Naive B cell (primary cell): ENCODE measurements around the gene NRCAM. TPM values are rescaled to one million over a fixed set of nuclear protein-coding genes. Genes with fewer than 3 reads are reported as not detected.

Experiments
- ATAC-seq, 2 donors: fragments of 150-1000 bp; cut with Tn5 transposase; 2 replicates each; pipeline ENCODE4 v1.10.0; 2021; ENCODE audit warnings: low read depth in 2 of 2, mild to moderate bottlenecking in 2 of 2, moderate library complexity in 2 of 2
- DNase-seq: peaks from one replicate; pipeline ENCODE4 v3.0.0; 2022
- H3K27ac Mint-ChIP-seq, 6 donors: one replicate each; pipeline ENCODE4 v1.8.0; 2020 to 2022; ENCODE audit warnings: mild to moderate bottlenecking in 6 of 6, mixed read lengths in 6 of 6, moderate library complexity in 5 of 6, inconsistent platforms in 2 of 6
- H3K27me3 Mint-ChIP-seq, 3 donors: one replicate each; pipeline ENCODE4 v1.8.0; 2021 to 2022; ENCODE audit warnings: mixed read lengths in 3 of 3, mild to moderate bottlenecking in 1 of 3
- H3K36me3 Mint-ChIP-seq, 2 donors: one replicate each; pipeline ENCODE4 v1.8.0; 2020 to 2022; ENCODE audit warnings: mixed read lengths in 2 of 2, inconsistent platforms in 1 of 2, mild to moderate bottlenecking in 1 of 2
- H3K4me1 Mint-ChIP-seq, 3 donors: one replicate each; pipeline ENCODE4 v1.8.0; 2020 to 2022; ENCODE audit warnings: mixed read lengths in 3 of 3, inconsistent platforms in 1 of 3, mild to moderate bottlenecking in 1 of 3, moderate library complexity in 1 of 3
- H3K4me3 Mint-ChIP-seq, 8 donors: one replicate each; pipeline ENCODE4 v1.8.0; 2020 to 2022; ENCODE audit warnings: mild to moderate bottlenecking in 8 of 8, mixed read lengths in 8 of 8, moderate library complexity in 8 of 8, inconsistent platforms in 2 of 8
- H3K9me3 Mint-ChIP-seq, 7 donors: one replicate each; pipeline ENCODE4 v1.8.0; 2020 to 2022; ENCODE audit warnings: mixed read lengths in 7 of 7, mild to moderate bottlenecking in 5 of 7, inconsistent platforms in 2 of 7, moderate library complexity in 1 of 7
- polyA plus RNA-seq, 6 donors: library from polyadenylated mRNA; unstranded; fragments of 300-500 nt; fragmentation: Illumina TruSeq; gene quantifications; one replicate each; pipeline ENCODE4 v1.2.3, GENCODE V29; 2021; ENCODE audit warnings: low read depth in 6 of 6

Gene NRCAM
- polyA plus RNA-seq, 6 donors from 2014 or later: 0.29 to 1.2 (median 0.47) TPM; not detected in 1

DNA sequence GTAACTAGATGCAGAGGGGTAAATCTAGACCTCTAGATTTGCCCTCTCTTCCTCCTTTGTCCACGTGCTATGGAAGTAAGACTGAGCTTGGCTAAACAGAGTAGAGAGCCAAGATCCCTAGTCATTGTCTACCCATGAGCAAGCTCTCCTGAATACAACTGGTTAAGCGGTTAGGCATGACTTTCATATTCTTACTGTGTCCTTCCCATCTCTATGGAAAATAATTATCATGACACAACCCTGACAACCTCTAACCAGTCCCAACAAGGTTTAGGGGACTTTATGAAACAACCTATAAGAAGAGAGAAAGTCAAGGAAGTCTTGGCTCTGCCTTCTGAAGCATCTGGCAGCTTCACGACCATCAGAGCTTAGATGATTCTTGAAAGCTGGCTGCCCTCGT is 318.2 kb downstream of the NRCAM start:
- Mint-ChIP-seq H3K4me1 (peaks cover 24 to 39% (median 31%) of the 10 kb centered on the region in 3 donors), H3K4me3 (no peak overlapping the region), H3K9me3 (no peaks in the 10 kb centered on the region), H3K36me3 (no peaks in the 10 kb centered on the region), H3K27ac (peak overlapping the region in 2 of 6 donors; percentile 22 to 26), H3K27me3 (peaks cover 0 to 3% (median 3%) of the 10 kb centered on the region in 3 donors)
- DNase-seq (no peak), ATAC-seq (no peak)

DNA sequence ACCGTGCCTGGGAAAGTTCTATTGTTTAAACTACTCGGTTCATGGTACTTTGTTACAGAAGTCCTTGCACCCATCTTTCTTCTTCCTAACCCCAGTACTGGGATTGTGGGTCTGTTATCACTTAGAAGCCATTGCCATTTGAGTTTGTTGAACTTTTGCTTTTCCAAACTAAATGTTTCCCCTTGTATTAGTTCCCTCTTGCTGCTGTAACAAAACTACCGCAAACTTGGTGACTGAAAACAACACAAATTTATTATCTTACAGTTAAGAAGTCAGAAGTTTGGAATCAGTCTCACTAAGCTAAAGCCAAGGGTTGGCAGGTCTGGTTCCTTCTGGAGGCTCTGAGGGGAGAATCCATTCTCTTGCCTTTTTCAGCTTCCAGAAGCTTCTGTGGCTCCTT is 319.2 kb downstream of the NRCAM start:
- H3K9me3 Mint-ChIP-seq: no peaks in the 10 kb centered on the region
- H3K4me1 Mint-ChIP-seq: peaks cover 24 to 39% (median 31%) of the 10 kb centered on the region in 3 donors
- DNase-seq: no peak
- H3K4me3 Mint-ChIP-seq: peak overlapping the region in 1 of 8 donors; percentile 26
- no peak for ATAC-seq
- H3K27ac Mint-ChIP-seq: peak overlapping the region in 4 of 6 donors; percentile 1 to 20 (median 13)
- H3K36me3 Mint-ChIP-seq: no peaks in the 10 kb centered on the region
- no peaks in the 10 kb centered on the region for H3K27me3 Mint-ChIP-seq

DNA sequence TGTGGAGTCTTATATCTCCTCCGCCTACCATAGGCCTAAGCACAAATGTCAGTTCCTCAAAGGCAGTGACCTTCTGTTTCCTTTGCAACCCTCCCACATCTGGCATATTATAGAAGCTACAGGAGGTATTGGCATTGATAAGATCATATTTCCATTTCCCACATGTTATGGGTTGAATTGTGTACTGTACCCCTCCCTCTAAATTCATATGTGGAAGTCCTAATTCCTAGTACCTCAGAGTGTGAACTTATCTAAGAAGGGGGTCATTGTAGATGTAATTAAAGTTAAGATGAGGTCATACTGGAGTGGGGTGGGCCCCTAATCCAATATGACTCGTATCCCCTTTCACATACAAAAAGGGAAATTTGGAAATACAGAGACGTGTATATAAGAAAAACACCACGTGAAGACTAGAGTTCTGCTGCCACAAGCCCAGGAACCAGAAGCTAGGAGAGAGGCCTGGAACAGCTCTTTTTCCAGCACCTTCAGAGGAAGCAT is 320.0 kb downstream of the NRCAM start:
- H3K4me3 Mint-ChIP-seq: peak overlapping the region in 5 of 8 donors; percentile 31 to 71 (median 49)
- ATAC-seq (peak; percentile 65 to 68), DNase-seq (peak; percentile 11)
- no peaks in the 10 kb centered on the region for H3K36me3 Mint-ChIP-seq
- no peaks in the 10 kb centered on the region for H3K9me3 Mint-ChIP-seq
- H3K27ac Mint-ChIP-seq: peak overlapping the region; percentile 69 to 96 (median 90)
- H3K27me3 Mint-ChIP-seq: no peaks in the 10 kb centered on the region
- H3K4me1 Mint-ChIP-seq: peaks cover 24 to 39% (median 31%) of the 10 kb centered on the region in 3 donors

DNA sequence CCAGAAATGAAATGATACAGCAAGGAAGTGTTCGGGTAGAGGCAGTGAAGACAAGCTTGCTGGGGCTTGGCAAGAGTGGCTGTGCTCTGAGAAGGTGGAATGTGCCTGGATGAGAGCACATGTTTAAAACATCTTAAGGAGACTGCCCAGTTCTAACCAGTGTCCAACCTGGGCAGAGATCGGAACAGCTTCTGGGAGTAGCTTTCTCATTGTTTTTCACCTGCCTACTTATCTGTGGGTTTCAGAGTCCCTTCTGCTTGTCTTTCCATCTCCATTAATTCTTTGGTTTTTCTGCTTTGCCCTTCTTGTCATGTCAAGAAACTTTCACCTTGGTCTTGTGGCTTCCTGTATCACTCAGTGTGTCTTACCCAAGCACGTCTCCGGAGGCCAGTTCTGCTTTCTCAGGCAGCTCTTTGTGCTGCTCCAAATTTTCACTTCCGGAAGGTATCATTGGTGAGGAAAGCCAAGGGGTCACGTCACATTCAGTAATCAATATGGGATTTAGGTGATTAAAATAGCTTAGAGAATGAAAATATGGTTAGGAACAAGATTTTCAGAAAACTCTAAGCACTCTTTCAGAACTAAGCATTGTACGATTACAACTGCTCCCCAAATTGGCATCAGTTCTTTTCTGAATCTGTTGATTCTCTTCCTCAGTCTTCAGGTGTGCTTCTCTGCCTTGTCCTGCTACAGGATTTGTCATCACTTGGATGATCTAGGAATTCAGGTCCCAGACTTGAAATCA is 320.6 kb downstream of the NRCAM start:
- ATAC-seq (peak; percentile 94 to 95), DNase-seq (peak; percentile 53)
- no peaks in the 10 kb centered on the region for H3K9me3 Mint-ChIP-seq
- H3K4me1 Mint-ChIP-seq: peaks cover 24 to 39% (median 30%) of the 10 kb centered on the region in 3 donors
- peak overlapping the region; percentile 69 to 96 (median 90) for H3K27ac Mint-ChIP-seq
- H3K4me3 Mint-ChIP-seq: peak overlapping the region; percentile 10 to 71 (median 46)
- H3K27me3 Mint-ChIP-seq: no peaks in the 10 kb centered on the region
- H3K36me3 Mint-ChIP-seq: no peaks in the 10 kb centered on the region

DNA sequence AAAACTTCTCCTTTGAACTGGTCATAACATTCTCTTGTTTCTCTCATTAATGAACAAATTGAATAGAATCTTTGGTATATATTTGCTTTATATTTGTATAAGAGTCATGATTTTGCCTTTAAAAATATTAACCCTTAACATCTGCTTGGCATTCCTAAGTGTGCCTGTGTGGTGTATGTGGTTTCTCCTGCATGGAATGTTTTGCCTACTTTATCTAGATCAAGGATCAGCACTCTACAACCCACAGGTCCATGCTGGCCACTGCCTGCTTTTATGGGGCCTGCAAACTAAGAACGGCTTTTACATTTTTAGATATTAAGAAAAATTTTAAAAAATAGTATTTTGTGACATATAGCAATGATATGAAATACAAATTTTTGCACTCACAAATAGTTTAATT is 321.8 kb downstream of the NRCAM start:
- H3K27me3 Mint-ChIP-seq: no peaks in the 10 kb centered on the region
- no peaks in the 10 kb centered on the region for H3K9me3 Mint-ChIP-seq
- peak overlapping the region in 1 of 8 donors; percentile 49 for H3K4me3 Mint-ChIP-seq
- H3K27ac Mint-ChIP-seq: no peak overlapping the region
- no peaks in the 10 kb centered on the region for H3K36me3 Mint-ChIP-seq
- DNase-seq: no peak
- no peak for ATAC-seq
- peaks cover 24 to 39% (median 30%) of the 10 kb centered on the region in 3 donors for H3K4me1 Mint-ChIP-seq

DNA sequence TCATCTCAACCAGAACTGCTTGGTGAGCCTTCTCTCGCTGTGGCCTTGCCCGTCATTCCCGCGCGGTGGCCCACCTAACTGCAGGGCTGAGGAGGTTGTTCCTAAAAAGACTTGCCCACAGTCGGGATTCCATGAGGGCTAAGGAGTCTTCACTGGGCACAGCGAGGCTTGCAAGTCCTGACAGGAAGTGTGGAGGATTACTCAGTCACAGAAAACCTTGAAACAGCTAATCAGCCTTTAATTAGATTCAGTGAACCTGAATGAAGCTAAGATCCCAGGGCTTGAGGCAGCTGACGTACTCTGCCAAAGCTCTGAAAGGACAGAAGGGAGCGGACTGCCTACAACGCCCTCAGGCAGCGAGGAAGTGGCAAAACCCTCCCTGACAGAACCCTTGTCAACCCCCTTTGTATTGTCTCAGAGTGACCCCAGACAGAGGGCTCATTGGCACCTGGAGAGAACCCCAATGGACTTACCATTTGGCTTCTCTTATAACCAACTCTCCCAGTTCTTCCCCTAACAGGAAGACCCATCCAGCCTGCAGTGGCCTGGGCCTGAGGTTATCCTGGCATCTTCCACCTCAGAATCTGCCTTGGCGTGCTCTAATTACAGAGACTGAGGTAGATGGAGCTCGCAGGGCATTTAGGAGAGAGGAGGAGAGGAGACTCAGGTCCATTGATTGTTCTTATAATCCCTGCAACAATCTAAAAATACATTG is 323.5 kb downstream of the NRCAM start:
- DNase-seq (no peak), ATAC-seq (no peak)
- peak overlapping the region in 1 of 6 donors; percentile 14 for H3K27ac Mint-ChIP-seq
- H3K4me3 Mint-ChIP-seq: peak overlapping the region in 2 of 8 donors; percentile 29 to 33
- H3K4me1 Mint-ChIP-seq: peaks cover 24 to 36% (median 30%) of the 10 kb centered on the region in 3 donors
- H3K27me3 Mint-ChIP-seq: no peaks in the 10 kb centered on the region
- H3K9me3 Mint-ChIP-seq: no peaks in the 10 kb centered on the region
- H3K36me3 Mint-ChIP-seq: no peaks in the 10 kb centered on the region

DNA sequence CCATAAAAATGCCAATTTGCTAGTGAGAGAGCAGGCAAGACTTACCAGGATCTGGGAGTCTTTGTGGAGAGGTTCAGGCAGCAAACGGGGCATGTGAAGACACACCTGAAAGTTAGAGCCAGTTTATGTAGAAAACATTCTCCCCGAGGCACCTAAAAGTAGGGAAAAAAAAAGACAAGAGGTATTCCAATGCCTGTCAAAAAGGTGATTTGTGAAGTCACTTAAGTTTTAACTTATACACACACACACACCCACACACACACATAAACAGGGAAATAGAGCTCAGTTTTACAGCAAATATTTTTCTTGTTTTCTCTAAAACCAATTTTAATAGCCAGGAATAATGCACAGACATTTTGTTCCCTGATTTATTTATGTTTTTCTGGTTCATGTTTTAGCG is 326.0 kb downstream of the NRCAM start, which contains the start of gene LAMB4:
Gene LAMB4 (minus strand): TSS at position 101 of the 400 bp plus-strand sequence. CDS start 7,197 bp downstream, outside the sequence.
- Mint-ChIP-seq H3K27ac (no peak within 1 kb of the TSS), H3K9me3 (no peaks in the 10 kb centered on the region), H3K36me3 (no peaks in the 10 kb centered on the region), H3K4me1 (peaks cover 12 to 14% (median 13%) of the 10 kb centered on the region in 3 donors), H3K27me3 (no peaks in the 10 kb centered on the region), H3K4me3 (no peak within 1 kb of the TSS)
- DNase-seq (no peak), ATAC-seq (no peak)

DNA sequence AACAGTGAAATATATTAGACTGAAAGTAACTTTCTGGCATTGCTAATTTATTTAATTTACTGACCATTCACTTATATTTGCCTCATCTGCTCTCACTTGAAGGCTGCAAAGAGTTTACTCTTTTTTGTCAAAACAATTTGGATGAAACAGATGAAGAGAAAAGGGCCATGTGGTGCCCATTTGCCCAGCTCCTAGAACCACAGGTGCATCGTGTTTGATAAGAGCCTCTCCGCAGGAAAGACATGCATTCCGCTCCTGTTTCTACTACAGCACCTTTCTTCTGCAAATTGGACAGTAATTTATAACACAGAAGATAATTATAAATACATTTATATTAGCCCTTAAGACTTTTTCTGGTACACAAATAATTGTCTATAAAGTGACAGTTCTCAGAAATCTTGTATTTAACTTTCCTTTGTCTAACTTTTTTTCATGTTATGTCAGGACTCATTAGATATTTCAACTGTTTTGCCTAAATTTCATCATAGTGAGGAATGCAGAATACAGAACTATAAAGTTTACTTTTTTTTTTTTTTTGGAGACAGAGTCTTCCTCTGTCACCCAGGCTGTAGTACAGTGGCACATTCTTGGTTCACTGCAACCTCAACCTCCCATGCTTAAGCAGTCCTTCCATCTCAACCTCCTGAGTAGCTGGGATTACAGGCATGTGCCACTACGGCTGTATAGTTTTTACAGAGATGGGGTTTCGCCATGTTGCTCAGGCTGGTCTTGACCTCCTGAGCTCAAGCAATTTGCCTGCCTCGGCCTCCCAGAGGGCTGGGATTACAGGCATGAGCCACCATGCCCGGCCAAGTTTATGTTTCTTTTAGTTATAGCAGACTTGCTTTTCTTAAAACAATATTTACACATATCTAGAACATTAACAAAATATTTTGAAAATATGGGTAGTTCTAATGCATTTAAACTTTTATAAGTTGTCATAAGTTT is 326.9 kb downstream of the NRCAM start:
- Mint-ChIP-seq H3K27ac (no peak overlapping the region), H3K4me3 (peak overlapping the region in 1 of 8 donors; percentile 2), H3K36me3 (no peaks in the 10 kb centered on the region), H3K9me3 (no peaks in the 10 kb centered on the region), H3K27me3 (no peaks in the 10 kb centered on the region), H3K4me1 (peaks cover 5 to 7% (median 6%) of the 10 kb centered on the region in 3 donors)
- no peak for DNase-seq
- no peak for ATAC-seq

DNA sequence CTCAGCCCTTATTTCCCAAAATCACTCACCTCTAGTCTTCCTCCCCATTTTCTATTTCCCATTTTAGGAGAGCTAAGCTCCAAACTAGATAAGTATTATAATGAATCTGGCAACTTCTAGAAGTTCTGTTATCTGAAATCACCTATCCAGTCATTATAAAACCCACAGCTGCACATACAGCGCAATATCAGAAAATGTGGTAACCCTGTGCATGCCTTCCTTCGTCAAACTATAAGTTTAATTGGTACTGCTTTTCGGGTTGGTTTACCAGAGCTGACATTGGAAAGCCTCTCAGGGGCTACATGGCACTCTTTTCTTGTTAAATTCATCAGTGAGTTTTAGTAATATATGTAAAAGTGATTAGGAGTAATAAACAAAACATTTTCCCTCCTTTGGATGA is 327.7 kb downstream of the NRCAM start:
- Mint-ChIP-seq H3K27ac (no peak overlapping the region), H3K27me3 (no peaks in the 10 kb centered on the region), H3K4me3 (no peak overlapping the region), H3K4me1 (peaks cover 0 to 2% (median 0%) of the 10 kb centered on the region in 3 donors), H3K36me3 (no peaks in the 10 kb centered on the region), H3K9me3 (no peaks in the 10 kb centered on the region)
- no peak for ATAC-seq
- no peak for DNase-seq

DNA sequence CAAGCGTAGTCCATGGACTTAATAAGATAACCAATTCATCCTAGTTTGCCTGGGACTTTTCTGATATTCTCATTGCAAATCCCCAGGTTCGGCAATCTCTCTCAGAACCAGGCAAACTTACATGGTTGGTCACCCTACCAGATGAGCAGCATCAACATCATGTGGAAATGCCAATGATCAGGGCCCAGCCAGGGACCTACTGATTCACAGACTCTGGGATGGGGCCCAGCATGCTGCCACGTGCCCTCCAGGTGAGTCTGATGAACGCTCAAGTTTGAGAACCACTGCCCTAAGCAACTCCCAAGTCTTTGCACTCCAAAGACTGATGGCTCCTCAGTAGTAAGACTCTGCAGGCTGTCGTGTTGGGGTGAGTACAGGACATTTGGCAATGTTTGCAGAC is 328.8 kb downstream of the NRCAM start:
- ATAC-seq (no peak), DNase-seq (no peak)
- no peaks in the 10 kb centered on the region for H3K27me3 Mint-ChIP-seq

DNA sequence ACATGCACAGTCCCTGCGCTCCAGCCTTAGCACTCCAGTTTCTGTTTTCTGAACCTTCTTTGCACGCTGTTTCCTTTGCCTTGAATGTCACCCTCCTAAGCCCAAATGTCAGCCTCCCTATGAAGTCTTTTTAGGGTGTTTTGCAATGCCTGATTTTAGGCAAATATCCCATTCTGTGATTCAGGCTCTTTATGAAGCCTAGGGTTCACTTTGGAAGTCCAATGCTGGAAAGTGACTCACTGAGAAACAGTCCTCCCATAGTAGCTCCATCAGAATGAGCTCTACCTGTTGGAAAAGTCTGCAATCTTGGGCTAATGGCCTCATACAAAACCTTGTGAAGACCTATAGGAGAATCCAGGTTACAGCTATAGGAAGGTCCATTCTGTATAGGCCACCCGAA is 331.4 kb downstream of the NRCAM start:
- Mint-ChIP-seq H3K27me3 (no peaks in the 10 kb centered on the region), H3K4me1 (peaks cover 0 to 2% (median 0%) of the 10 kb centered on the region in 3 donors), H3K9me3 (no peaks in the 10 kb centered on the region), H3K4me3 (no peak overlapping the region), H3K36me3 (no peaks in the 10 kb centered on the region), H3K27ac (no peak overlapping the region)
- DNase-seq (no peak), ATAC-seq (no peak)

More for the DNA sequence above, 328.8 kb downstream of the NRCAM start:
- Mint-ChIP-seq H3K36me3 (no peaks in the 10 kb centered on the region), H3K9me3 (no peaks in the 10 kb centered on the region), H3K4me3 (no peak overlapping the region), H3K4me1 (peaks cover 0 to 2% (median 0%) of the 10 kb centered on the region in 3 donors), H3K27ac (no peak overlapping the region)

DNA sequence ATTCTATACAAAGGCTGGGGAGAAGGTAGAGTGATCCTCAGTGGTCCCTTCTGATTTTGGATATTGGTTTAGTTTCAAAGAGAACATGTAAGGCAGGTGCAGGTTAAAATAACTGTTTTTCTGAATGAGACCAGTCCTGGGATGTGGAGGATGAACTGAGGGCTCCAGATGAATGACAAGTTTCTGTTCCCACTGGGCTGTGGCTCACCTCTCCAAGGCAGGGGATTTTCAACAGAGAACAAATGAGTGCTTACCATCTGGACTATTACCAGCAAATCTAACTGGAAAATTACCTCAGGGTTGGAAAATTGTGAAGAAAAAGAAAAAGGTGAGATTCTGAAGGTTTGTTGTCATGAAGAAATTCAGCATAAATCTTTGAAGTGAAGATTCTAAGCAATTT is 334.1 kb downstream of the NRCAM start:
- Mint-ChIP-seq H3K36me3 (no peaks in the 10 kb centered on the region), H3K4me1 (peaks cover 0 to 2% (median 0%) of the 10 kb centered on the region in 3 donors), H3K4me3 (no peak overlapping the region), H3K27ac (peak overlapping the region in 1 of 6 donors; percentile 33), H3K27me3 (no peaks in the 10 kb centered on the region), H3K9me3 (no peaks in the 10 kb centered on the region)
- DNase-seq (no peak), ATAC-seq (no peak)

DNA sequence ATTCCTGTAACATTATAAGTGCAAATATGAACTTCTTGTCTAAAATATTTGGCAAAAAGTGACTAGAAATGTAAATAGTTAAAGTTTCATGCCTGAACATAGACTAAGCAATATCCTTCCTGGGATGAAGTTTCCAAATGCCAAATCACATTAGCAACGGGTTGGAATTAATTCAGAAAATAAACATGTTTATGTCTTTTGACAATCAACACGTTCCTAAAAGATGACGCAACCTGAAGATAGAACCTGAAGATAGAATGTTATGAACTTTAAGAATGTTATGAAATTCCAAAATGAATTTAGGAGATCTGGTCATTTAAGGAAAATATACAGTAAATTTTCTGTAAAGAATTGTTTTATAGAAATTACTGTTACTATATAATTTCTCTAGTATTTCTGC is 335.3 kb downstream of the NRCAM start:
- no peaks in the 10 kb centered on the region for H3K36me3 Mint-ChIP-seq
- H3K9me3 Mint-ChIP-seq: no peaks in the 10 kb centered on the region
- no peak overlapping the region for H3K27ac Mint-ChIP-seq
- DNase-seq: no peak
- ATAC-seq: no peak
- no peaks in the 10 kb centered on the region for H3K27me3 Mint-ChIP-seq
- H3K4me3 Mint-ChIP-seq: no peak overlapping the region
- no peaks in the 10 kb centered on the region for H3K4me1 Mint-ChIP-seq
